HCT116 (cell line): ENCODE results near the gene NFASC. TPM values are rescaled to one million over a fixed set of nuclear protein-coding genes. Genes with fewer than 3 reads are reported as not detected.

Experiments
- ATAC-seq: fragments of 200-7000 bp; cut with Tn5 transposase; 2 replicates; pipeline ENCODE4 v1.9.1; 2020; ENCODE audit warnings: mild to moderate bottlenecking, moderate library complexity
- BruUV-seq: library from RNA; stranded (reverse); fragments of 400-500 nt; replicated peaks from 2 replicates; lab custom pipeline; 2021; lab: Mats Ljungman, UMichigan
- CTCF ChIA-PET: fragments of 300-600 bp; sonication (Branson Sonifier 250); formaldehyde crosslinking; loops from one replicate; lab custom pipeline; 2021; ENCODE audit warnings: antibody characterized with exemption; lab: Charles Lee
- POLR2A ChIA-PET: fragments of 300-600, 350-600 bp; sonication (Branson Sonifier 250); formaldehyde crosslinking; loops from one replicate; lab custom pipeline; 2021; ENCODE audit warnings: antibody characterized with exemption; lab: Charles Lee
- RAD21 ChIA-PET, 2 experiments: fragments of 300-600 bp; sonication (Branson Sonifier 250); formaldehyde crosslinking; loops; one replicate each; lab custom pipeline; 2023; ENCODE audit warnings: low total read pairs in 2 of 2; ENCODE audit not compliant: uncharacterized antibody in 2 of 2, unreplicated experiment in 2 of 2, low non-redundant PET in 1 of 2; lab: Charles Lee
- DNase-seq: peaks from one replicate; pipeline ENCODE4 v3.0.0-alpha.2; 2010; ENCODE audit warnings: low read depth, low spot score
- H2AFZ ChIP-seq: fragments of 200-600 bp; shearing (Covaris generic), sonication (generic); 2 replicates; pipeline ENCODE4 v1.6.1; 2017; ENCODE audit warnings: low read depth, mixed run types, mixed read lengths, antibody characterized with exemption, low read length; ENCODE audit not compliant: poor library complexity, severe bottlenecking
- H3K27ac ChIP-seq: 2 replicates; pipeline ENCODE4 v1.5.1; 2012; ENCODE audit warnings: low read depth, low read length
- H3K27me3 ChIP-seq: fragments of 200-600 bp; sonication (generic); 2 replicates; pipeline ENCODE4 v1.6.1; 2016; ENCODE audit warnings: mixed run types, low read length, mixed read lengths; ENCODE audit not compliant: insufficient read depth
- H3K36me3 ChIP-seq, 2 experiments: fragments of 200-500 bp in 1 of 2; fragments of 200-600 bp in 1 of 2; sonication (Bioruptor generic) in 1 of 2; sonication (generic) in 1 of 2; 2 replicates each; pipeline versions ENCODE4 v1.5.1 to v1.6.1; 2014 to 2016; ENCODE audit warnings: low read length in 2 of 2, inconsistent platforms in 1 of 2, mixed read lengths in 1 of 2, mixed run types in 1 of 2; ENCODE audit not compliant: insufficient read depth in 2 of 2, control insufficient read depth in 1 of 2
- H3K4me1 ChIP-seq, 2 experiments: fragments of 200-600 bp in 1 of 2; sonication (generic) in 1 of 2; 2 replicates each; pipeline versions ENCODE4 v1.5.1 to v1.6.1; 2012 to 2017; ENCODE audit warnings: low read length in 2 of 2, inconsistent platforms in 1 of 2, mild to moderate bottlenecking in 1 of 2, mixed read lengths in 1 of 2, mixed run types in 1 of 2, moderate library complexity in 1 of 2; ENCODE audit not compliant: insufficient read depth in 2 of 2, control insufficient read depth in 1 of 2
- H3K4me2 ChIP-seq: fragments of 200-600 bp; sonication (generic); 2 replicates; pipeline ENCODE4 v1.6.1; 2017; ENCODE audit warnings: mixed run types, low read length, mixed read lengths
- H3K4me3 ChIP-seq, 2 experiments: fragments of 200-600 bp in 1 of 2; sonication (generic) in 1 of 2; replicated peaks in 1 of 2; 2 replicates each; pipeline ENCODE4 v1.5.1; 2011 to 2016; ENCODE audit warnings: low read length in 2 of 2, control low read depth in 1 of 2, low read depth in 1 of 2, mild to moderate bottlenecking in 1 of 2, mixed read lengths in 1 of 2, mixed run types in 1 of 2
- H3K79me2 ChIP-seq: fragments of 200-600 bp; sonication (generic); 2 replicates; pipeline ENCODE4 v1.6.1; 2017; ENCODE audit warnings: mild to moderate bottlenecking, mixed run types, low read length, moderate library complexity, mixed read lengths; ENCODE audit not compliant: insufficient read depth
- H3K9ac ChIP-seq: fragments of 200-600 bp; sonication (generic); 2 replicates; pipeline ENCODE4 v1.6.1; 2016; ENCODE audit warnings: low read length, mixed read lengths
- H3K9me2 ChIP-seq: fragments of 200-600 bp; sonication (generic), shearing (Covaris generic); 2 replicates; pipeline ENCODE4 v1.6.1; 2017; ENCODE audit warnings: mixed run types, mild to moderate bottlenecking, moderate library complexity; ENCODE audit not compliant: insufficient read depth
- H3K9me3 ChIP-seq, 2 experiments: fragments of 200-500 bp in 1 of 2; fragments of 200-600 bp in 1 of 2; sonication (Bioruptor generic) in 1 of 2; sonication (generic) in 1 of 2; 2 replicates each; pipeline ENCODE4 v1.6.1; 2014 to 2017; ENCODE audit warnings: low read length in 2 of 2, mixed read lengths in 2 of 2, inconsistent platforms in 1 of 2, low read depth in 1 of 2, mild to moderate bottlenecking in 1 of 2, mixed run types in 1 of 2, moderate library complexity in 1 of 2; ENCODE audit not compliant: control insufficient read depth in 1 of 2, insufficient read depth in 1 of 2
- H4K20me1 ChIP-seq: fragments of 200-600 bp; sonication (generic), shearing (Covaris generic); 2 replicates; pipeline ENCODE4 v1.6.1; 2017; ENCODE audit warnings: mixed run types, mild to moderate bottlenecking, moderate library complexity; ENCODE audit not compliant: insufficient read depth
- ATF3 ChIP-seq: IDR thresholded peaks from 2 replicates; pipeline ENCODE4 v1.6.1; 2012
- CBX3 ChIP-seq: IDR thresholded peaks from 2 replicates; pipeline ENCODE4 v1.6.1; 2012; ENCODE audit warnings: low read depth
- EGR1 ChIP-seq: IDR thresholded peaks from 2 replicates; pipeline ENCODE4 v1.6.1; 2012; ENCODE audit warnings: low read depth
- EZH2 ChIP-seq: fragments of 200-600 bp; sonication (generic); IDR thresholded peaks from 2 replicates; pipeline ENCODE4 v1.6.1; 2017; ENCODE audit warnings: antibody characterized with exemption, mixed run types
- FOSL1 ChIP-seq: IDR thresholded peaks from 2 replicates; pipeline ENCODE4 v1.6.1; 2012; ENCODE audit warnings: low read depth
- POLR2A ChIP-seq: IDR thresholded peaks from 2 replicates; pipeline ENCODE4 v1.7.0; 2011; ENCODE audit warnings: borderline replicate concordance; ENCODE audit not compliant: insufficient read depth, insufficient read length; ENCODE audit errors: extremely low read depth
- POLR2AphosphoS5 ChIP-seq: IDR thresholded peaks from 2 replicates; pipeline ENCODE4 v1.6.1; 2011; ENCODE audit warnings: mild to moderate bottlenecking, low read depth, low read length, moderate library complexity
- RAD21 ChIP-seq: IDR thresholded peaks from 2 replicates; pipeline ENCODE4 v1.6.1; 2012; ENCODE audit warnings: low read depth, mild to moderate bottlenecking
- REST ChIP-seq: IDR thresholded peaks from 2 replicates; pipeline ENCODE4 v1.6.1; 2012; ENCODE audit warnings: low read depth
- SIN3A ChIP-seq: IDR thresholded peaks from 2 replicates; pipeline ENCODE4 v1.6.1; 2012; ENCODE audit warnings: low read depth
- SP1 ChIP-seq: IDR thresholded peaks from 2 replicates; pipeline ENCODE4 v1.6.1; 2012; ENCODE audit warnings: low read depth
- YY1 ChIP-seq: IDR thresholded peaks from 2 replicates; pipeline ENCODE4 v1.6.1; 2011; ENCODE audit warnings: low read length, low read depth, moderate library complexity, mild to moderate bottlenecking; ENCODE audit not compliant: insufficient replicate concordance; ENCODE audit errors: extremely low read depth
- ZFX ChIP-seq: fragments of 450-650 bp; IDR thresholded peaks from 2 replicates; pipeline ENCODE4 v1.6.1; 2017
- intact Hi-C: fragments of 100-400 bp; cut with micrococcal nuclease; formaldehyde crosslinking; loops from 2 replicates; pipeline ENCODE4 v1.10.0; 2022
- total RNA-seq: library from RNA; stranded (reverse); gene quantifications from one replicate; pipeline ENCODE4 v1.2.1, GENCODE V29; 2021; ENCODE audit not compliant: unreplicated experiment
- TF ChIP-seq, protein P1 (sequence below): IDR thresholded peaks from 2 replicates; pipeline ENCODE4 v1.6.1; 2011; ENCODE audit warnings: mild to moderate bottlenecking, low read length, moderate library complexity; ENCODE audit not compliant: insufficient replicate concordance; ENCODE audit errors: extremely low read depth

The NFASC gene
- total RNA-seq, 1 experiment from 2014 or later: 0.57 TPM

DNA sequence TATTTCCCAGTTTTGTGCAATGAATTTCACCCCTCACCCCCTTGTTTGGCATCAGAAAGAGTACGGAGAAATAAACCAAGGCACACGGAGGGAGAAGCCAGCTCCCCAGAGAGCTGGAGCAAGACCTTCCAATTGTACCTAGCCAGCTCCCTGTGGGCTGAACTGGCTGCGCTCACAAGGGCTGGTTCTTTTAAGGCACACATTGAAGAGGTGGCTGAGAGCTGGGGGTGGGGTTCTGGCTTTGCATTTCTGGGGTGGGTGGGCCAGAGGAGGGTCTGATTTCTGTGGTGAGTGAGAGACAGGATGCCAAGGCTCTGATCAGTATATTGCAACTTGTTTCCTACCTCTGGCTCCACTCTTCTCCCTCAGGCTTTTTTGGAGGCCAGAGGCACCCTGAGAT is 39.5 kb upstream of the NFASC start:
- Histone ChIP-seq H3K36me3 (no peaks in the 10 kb centered on the region), H3K9me2 (no peaks in the 10 kb centered on the region), H3K9me3 (no peaks in the 10 kb centered on the region), H3K9ac (no peak overlapping the region), H4K20me1 (no peaks in the 10 kb centered on the region), H3K79me2 (no peaks in the 10 kb centered on the region), H3K27me3 (peaks cover 26% of the 10 kb centered on the region), H3K4me2 (no peak overlapping the region), H3K4me3 (no peak overlapping the region), H2AFZ (no peak overlapping the region), H3K4me1 (peaks cover 2 to 3% of the 10 kb centered on the region in 2 experiments; a peak in 2 of 4 replicates), H3K27ac (no peak overlapping the region)
- ChIA-PET CTCF (interaction anchor here (2.8 kb wide), 1 partner anchor 24 kb away, joined by 12 read pairs; no protein-coding TSS in a partner anchor), POLR2A (no interaction called here), RAD21 (no interaction called here)
- intact Hi-C loops: no loop called here
- no peak for ATAC-seq
- BruUV-seq: no TSS peak
- TF ChIP-seq ZFX: no peak
- no peak for TF ChIP-seq POLR2AphosphoS5
- TF ChIP-seq RAD21: no peak
- no peak for TF ChIP-seq YY1
- TF ChIP-seq FOSL1: no peak
- TF ChIP-seq POLR2A: no peak
- TF ChIP-seq, protein P1, sequence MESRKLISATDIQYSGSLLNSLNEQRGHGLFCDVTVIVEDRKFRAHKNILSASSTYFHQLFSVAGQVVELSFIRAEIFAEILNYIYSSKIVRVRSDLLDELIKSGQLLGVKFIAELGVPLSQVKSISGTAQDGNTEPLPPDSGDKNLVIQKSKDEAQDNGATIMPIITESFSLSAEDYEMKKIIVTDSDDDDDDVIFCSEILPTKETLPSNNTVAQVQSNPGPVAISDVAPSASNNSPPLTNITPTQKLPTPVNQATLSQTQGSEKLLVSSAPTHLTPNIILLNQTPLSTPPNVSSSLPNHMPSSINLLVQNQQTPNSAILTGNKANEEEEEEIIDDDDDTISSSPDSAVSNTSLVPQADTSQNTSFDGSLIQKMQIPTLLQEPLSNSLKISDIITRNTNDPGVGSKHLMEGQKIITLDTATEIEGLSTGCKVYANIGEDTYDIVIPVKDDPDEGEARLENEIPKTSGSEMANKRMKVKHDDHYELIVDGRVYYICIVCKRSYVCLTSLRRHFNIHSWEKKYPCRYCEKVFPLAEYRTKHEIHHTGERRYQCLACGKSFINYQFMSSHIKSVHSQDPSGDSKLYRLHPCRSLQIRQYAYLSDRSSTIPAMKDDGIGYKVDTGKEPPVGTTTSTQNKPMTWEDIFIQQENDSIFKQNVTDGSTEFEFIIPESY: no peak
- no peak for TF ChIP-seq CBX3
- no peak for TF ChIP-seq EGR1
- no peak for DNase-seq

DNA sequence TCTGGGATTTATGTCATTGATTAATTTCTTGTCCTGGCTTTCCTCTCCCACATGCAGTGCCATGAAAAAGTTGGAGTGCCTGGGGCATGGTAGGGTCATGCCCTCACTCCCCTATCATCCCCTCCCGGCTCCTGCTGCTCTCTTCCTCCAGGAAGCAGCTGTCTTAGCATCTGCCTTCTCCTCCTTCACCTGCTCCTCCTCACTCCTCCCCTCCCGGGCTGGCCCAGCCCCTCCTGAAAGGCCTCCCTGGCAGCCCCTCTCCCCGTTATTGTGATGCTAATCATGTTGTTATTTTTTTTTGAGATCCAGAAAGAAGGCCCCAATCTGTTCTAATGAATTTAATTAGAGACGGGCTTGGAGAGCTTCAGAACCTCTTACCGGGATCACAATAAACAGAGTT is 36.3 kb upstream of the NFASC start:
- ChIA-PET POLR2A (no interaction called here), CTCF (interaction anchor here (1.3 kb wide), 1 partner anchor 27 kb away, joined by 3 read pairs; no protein-coding TSS in a partner anchor), RAD21 (no interaction called here)
- Histone ChIP-seq H3K4me1 (no peaks in the 10 kb centered on the region), H4K20me1 (no peaks in the 10 kb centered on the region), H3K9me2 (no peaks in the 10 kb centered on the region), H3K4me3 (no peak overlapping the region), H3K27ac (no peak overlapping the region), H3K36me3 (no peaks in the 10 kb centered on the region), H3K79me2 (no peaks in the 10 kb centered on the region), H3K9ac (no peak overlapping the region), H3K27me3 (peaks cover 36% of the 10 kb centered on the region), H2AFZ (no peak overlapping the region), H3K4me2 (no peak overlapping the region), H3K9me3 (no peaks in the 10 kb centered on the region)
- no peak for DNase-seq
- ATAC-seq: no peak
- BruUV-seq: no TSS peak
- intact Hi-C loops: no loop called here
- TF ChIP-seq ATF3 (no peak), SP1 (no peak), EGR1 (no peak), SIN3A (no peak), CBX3 (no peak), EZH2 (no peak), REST (no peak)
